Stimulated activated CD8-positive, alpha-beta memory T cell treated with anti-CD3 and anti-CD28 coated beads, Interleukin-12 subunit alpha, Interleukin-12 subunit beta, amount 100 ng/mL, for 24 hours (primary cell): ENCODE data around the gene RFX2.
A peak's percentile ranks its signal among the peaks of the same experiment; 100 is the strongest.
"Not testable (repeated sequence)": the region's sequence is repeated elsewhere in the genome, so short reads cannot be mapped to it uniquely, and the experiment has no call there.

ENCODE experiments used
- DNase-seq: peaks from one replicate; pipeline ENCODE4 v3.0.0-alpha.2; 2020; ENCODE audit errors: extremely low read depth

Gene RFX2

GRCh38 chr19:6110360-6110977 is at the start of gene RFX2:
Gene RFX2, minus strand, starts transcription at chr19:6110500. Its CDS starts 63,004 bp downstream, at chr19:6047496.
- peak; percentile 98 for DNase-seq

DNA sequence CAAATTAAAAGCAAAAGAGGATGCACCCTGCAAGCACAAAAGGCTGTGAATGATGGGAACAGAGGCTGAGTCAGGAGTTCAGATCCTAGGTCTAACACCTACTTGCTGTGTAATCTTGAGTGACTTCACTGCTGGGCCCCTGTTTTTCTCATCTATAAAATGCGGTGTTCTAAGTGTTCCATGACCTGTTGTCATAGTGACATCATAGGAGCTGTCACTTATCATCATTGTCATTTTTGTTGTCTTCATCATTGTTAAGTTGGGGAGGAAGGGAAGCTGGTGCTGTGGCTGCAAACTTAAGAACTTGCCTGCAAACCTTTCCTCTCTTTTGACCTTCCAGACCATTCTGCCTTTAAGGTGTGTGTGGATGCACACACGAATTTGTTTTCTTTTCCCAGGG is 45.7 kb upstream of the RFX2 start:
- no peak for DNase-seq

GRCh38 chr19:6150289-6150688 is 40.0 kb upstream of the RFX2 start:
- DNase-seq = no peak

DNA sequence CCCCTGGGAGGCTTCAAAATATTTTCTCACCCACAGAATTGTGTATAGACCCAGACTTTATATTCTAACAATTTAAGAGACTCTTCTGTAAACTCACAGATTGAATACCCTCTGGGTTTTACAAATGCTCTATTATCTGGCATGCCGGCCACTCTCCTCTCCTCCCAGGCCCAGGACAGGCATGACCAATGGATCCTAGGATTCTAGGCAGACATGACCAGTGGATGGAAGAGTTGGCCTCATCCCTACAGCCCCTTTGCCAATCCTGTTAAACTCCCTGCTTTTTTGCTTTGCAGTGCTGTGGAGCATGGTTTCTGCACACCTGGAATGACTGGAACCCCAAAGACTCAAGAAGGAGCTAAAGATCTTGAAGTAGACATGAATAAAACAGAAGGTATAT is 30.9 kb upstream of the RFX2 start:
- no peak for DNase-seq

GRCh38 chr19:6138511-6138910 is 28.2 kb upstream of the RFX2 start:
- DNase-seq = no peak

DNA sequence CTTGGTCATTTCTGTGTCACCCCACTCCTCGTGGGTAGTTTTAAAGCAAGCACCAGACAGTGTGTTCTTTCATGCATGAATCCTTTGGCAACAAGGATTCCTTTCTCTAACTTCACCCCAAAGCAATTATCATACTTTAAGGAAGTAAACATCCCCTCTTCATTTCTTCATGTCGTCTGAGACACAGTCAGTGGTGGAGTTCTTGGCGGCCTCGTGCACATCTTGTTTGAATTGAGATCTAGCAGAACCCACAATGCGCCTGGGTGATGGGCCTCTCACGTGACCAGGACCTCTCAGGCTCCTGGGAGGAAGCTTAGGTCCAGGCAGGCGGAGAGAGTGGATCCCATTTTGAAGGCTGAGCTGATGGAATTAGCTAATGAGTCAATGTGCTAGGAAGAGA is 27.8 kb upstream of the RFX2 start:
- DNase-seq = no peak

DNA sequence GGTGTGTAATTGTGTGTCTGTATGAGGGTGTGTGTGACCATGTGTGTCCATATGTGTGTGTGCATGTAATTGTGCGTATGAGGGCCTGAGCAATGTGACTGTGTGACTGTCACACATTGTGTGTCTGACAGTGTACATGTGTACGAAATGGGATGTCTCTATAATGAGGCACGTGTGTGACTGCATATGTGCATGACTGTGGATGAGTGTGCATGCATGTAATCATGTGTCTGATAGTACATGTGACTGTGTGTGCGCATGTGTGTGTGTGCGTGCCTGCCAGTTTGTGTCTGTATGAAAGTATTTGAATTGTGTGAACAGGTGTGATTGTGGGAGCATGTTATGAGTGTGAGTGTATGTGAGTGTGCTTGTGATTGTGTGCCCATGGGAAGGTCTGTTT is 22.9 kb upstream of the RFX2 start:
- no peak for DNase-seq

DNA sequence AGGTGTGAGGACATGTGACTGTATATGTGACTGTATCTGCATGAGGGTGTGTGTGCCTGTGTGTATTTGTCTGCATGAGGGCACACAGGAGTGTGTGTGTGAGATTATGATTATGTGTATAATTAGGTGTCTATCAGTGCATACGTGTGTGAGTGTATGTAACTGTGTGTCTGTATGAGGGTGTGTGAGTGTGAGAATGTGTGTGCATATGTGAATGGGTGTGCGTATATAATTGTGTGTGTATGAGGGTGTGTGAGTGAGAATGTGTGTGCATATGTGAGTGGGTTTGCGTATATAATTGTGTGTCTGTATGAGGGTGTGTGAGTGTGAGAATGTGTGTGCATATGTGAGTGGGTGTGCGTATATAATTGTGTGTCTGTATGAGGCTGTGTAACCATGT is 22.2 kb upstream of the RFX2 start:
- DNase-seq = no peak

DNA sequence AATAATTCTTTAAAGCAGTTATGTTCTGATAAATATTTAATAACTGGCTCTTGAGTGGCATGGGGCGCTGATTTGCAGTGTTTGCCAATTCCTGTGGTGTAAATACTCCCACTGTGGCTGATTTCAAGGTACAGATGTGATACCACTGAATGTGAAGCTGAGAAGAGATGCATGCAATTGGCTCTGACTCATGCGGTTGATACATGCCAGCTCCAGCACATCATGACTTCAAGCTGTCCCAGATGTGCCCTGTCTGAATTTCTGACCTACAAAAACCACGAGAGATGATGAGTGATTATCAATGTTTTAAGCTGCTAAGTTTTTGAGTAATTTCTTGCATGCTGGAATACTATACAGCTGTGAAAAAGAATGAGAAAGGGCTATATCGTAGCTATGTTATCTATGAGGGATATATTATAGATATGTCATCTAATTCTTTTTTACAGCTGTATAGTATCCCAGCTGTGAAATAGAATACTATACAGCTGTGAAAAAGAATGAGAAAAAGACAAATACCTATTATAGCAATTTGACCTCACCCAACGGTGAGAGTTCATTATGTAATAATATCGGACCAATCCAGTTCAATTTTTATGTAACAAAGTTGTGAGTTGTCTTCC is 17.5 kb upstream of the RFX2 start:
- no peak for DNase-seq

GRCh38 chr19:6126335-6126974 is 16.2 kb upstream of the RFX2 start:
- no peak for DNase-seq

- DNase-seq = no peak
These were observed 15.3 kb upstream of the RFX2 start for GRCh38 chr19:6125571-6125989.

DNA sequence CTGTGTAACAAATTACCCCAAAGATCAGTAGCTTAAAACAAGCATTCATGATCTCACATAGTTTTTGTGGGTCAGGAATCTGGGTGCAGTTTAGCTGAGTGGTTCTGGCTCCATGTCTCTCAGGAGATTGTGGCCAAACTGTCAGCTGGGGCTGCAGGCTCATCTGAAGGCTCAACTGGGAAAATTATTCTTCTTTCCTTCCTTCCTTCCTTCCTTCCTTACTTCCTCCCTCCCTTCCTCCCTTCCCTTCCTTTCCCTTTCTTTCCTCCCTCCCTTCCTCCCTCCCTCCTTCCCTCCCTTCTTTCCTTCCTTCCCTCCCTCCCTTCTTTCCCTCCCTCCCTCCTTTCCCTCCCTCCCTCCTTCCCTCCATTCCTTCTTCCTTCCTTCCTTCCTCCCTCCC is 8.7 kb upstream of the RFX2 start:
- no peak for DNase-seq

GRCh38 chr19:6118043-6118442 is 7.7 kb upstream of the RFX2 start:
- DNase-seq = no peak

DNA sequence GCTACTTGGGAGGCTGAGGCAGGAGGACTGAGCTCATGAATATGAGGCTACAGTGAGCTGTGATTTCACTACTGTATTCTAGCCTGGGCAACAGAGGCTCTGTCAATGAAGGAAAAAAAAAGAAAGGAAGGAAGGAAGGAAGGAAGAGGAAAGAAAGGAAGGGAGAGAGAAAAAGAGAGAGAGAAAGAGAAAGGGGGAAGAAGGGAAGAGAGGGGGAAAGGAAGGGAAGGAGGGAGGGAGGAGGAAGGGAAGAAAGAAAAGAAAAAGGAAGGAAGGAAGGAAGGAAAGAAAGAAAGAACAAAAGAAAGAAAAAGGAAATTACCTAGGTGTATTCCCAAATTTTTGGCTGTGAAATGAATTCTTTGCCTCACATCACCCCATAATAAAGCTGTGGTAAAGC is 7.2 kb upstream of the RFX2 start:
- DNase-seq = no peak

DNA sequence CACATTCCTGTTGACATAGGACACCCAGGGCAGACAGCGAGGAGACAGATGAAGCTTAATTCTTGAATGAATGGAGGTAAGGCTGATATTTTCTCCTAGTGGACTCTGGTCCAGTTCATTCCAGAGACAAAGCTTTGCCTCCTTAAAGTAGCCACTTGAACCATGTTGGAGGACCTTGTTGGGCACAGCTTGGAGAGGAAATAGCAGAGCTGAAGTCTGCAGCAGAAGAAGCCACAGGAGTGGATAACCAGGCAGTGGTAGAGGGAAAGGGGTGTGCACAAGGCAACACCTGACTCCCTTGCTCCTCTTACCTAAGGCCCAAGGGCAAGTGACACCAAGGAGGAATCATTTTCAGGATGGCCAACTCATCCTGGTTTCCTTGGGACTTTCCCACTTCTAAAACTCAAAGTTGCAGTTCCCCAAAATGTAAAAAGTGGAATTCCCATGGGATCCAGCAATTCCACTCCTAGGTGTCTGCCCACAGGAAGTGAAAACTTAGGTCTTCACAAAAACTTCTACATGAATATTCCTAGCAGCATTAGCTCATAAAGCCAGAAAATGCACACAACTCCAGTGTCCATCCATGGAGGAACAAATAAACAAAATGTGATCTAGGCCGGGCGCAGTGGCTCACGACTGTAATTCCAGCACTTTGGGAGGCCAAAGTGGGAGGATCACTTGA is 6.6 kb upstream of the RFX2 start:
- no peak for DNase-seq

DNA sequence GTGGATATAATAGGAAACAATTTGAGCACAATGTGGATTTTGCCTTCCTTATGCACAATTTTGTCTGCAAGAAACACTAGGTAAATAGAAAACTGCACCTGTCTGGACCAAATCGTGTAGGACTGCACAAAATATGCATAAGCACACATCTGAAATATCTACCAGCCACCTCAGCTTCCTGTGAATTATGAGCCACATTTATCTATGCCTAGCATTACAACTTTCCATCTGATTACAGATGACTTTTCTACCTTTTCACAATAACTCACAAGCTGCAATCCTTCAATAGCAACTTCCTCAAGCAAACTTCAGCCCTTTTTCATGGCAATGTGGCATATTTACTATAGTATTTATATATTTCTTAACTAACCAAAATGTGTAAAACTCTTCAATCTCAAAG is 5.7 kb upstream of the RFX2 start:
- DNase-seq = no peak

DNA sequence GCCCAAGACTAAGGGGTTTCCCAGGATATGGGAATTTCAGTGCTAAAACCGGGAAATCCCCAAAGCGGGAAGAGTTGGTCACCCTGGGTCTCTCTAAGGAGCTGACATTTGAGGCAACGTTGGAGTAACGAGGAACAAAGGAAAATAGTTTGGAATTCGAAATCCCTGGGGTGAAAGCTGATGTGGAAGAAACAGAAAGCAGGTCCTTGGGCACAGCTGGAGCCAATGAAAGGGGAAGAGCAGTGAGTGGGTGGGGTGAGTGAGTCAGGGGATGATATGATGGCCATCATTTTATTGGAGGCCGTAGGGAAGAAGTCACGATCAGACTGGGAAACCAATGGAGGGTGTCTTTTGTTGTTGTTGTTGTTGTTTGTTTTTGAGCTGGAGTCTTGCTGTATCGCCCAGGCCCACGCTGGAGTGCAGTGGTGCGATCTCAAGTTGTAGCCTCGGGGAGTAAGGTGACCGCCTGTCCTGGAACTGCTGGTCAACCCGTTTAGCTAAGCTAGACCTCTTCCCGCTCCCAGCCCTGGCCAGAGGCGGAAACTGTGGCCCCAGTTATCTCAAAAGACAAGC is 3.4 kb upstream of the RFX2 start:
- DNase-seq = no peak

- no peak for DNase-seq
These were observed 353 bp downstream of the RFX2 start for GRCh38 chr19:6109947-6110346.

DNA sequence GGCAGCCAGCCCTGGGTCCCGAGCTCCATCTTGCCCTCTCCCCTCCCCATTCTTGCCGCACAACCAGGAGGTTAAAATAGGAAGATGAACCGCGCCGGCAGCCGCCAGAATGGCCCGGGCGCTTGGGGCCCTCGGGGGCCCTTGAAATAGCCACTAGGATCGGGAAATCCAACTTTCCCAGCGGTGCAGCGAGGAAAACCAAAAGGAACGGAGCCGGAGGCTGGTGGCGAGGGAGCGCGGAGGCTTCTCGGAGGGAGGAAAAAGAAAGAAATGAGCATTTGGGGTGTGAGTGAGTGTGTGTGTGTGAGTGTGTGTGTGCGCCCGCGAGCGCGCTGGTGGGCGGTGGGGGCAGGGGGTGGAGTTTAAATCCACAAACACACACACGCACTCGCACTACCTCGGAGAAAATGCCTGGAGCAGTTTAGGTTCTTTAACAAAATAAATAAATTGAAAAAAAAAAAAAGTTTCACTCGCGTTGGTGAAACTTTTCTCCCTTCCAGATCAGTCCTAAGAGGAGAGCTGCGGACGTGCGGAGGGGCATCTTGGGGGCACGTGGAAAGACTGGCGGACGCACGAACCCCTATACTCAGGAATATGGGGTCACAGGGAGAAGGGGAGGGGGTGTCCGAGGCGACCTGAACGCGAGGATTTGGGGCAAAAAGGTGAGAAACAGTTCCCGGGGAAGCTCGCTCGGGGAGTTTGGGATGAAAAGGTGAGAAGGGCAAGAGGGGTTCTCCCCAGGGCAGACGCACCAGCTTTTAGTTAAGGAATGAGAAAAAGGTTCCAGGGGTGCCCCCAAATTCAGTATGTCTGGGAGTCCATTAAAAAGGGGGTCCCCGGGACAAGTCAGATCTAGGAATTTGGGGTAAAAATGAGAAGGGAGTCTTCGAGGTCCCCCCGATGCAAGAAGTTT is 1.3 kb downstream of the RFX2 start:
- no peak for DNase-seq

GRCh38 chr19:6106643-6107294 is 3.5 kb downstream of the RFX2 start:
- DNase-seq = not testable (repeated sequence)

- no peak for DNase-seq
These were observed 4.9 kb downstream of the RFX2 start for GRCh38 chr19:6105444-6105843.
